Measurements from ENCODE around the gene ITIH3.
A peak's percentile ranks its signal among the peaks of the same experiment; 100 is the strongest.
"Not testable (repeated sequence)": the region's sequence is repeated elsewhere in the genome, so short reads cannot be mapped to it uniquely, and the experiment has no call there.

ITIH3 gene

GRCh38 chr3:52774066-52774713, 20.4 kb upstream of the ITIH3 start:
- ATAC-seq (replicated peaks; ENCODE audit: extremely low read depth, poor library complexity, severe bottlenecking) (no peak), DNase-seq (ENCODE audit: low spot score in 2 of 2) (no peak)
- peaks cover 7% of the 10 kb centered on the region for H3K27me3 Mint-ChIP-seq
- peaks cover 20% of the 10 kb centered on the region for H3K4me1 Mint-ChIP-seq
- H3K4me3 Mint-ChIP-seq: no peak overlapping the region
- H3K27ac Mint-ChIP-seq (ENCODE audit: low read depth): no peak overlapping the region
- H3K9me3 Mint-ChIP-seq: no peaks in the 10 kb centered on the region
- peaks cover 9% of the 10 kb centered on the region for H3K36me3 Mint-ChIP-seq (ENCODE audit: insufficient read depth)

- Mint-ChIP-seq H3K27me3 (peaks cover 7% of the 10 kb centered on the region), H3K9me3 (no peaks in the 10 kb centered on the region), H3K4me3 (no peak overlapping the region), H3K27ac (ENCODE audit: low read depth) (no peak overlapping the region), H3K36me3 (ENCODE audit: insufficient read depth) (peaks cover 9% of the 10 kb centered on the region), H3K4me1 (peaks cover 10% of the 10 kb centered on the region)
- ATAC-seq (replicated peaks; ENCODE audit: extremely low read depth, poor library complexity, severe bottlenecking) (no peak), DNase-seq (ENCODE audit: low spot score in 2 of 2) (no peak)
Observed at GRCh38 chr3:52774901-52775864, 19.4 kb upstream of the ITIH3 start.

- H3K9me3 Mint-ChIP-seq: no peaks in the 10 kb centered on the region
- peaks cover 8% of the 10 kb centered on the region for H3K36me3 Mint-ChIP-seq (ENCODE audit: insufficient read depth)
- peaks cover 7% of the 10 kb centered on the region for H3K27me3 Mint-ChIP-seq
- DNase-seq (ENCODE audit: low spot score in 2 of 2): peak in 1 of 2 donors; percentile 1
- H3K4me3 Mint-ChIP-seq: no peak overlapping the region
- ATAC-seq (replicated peaks; ENCODE audit: extremely low read depth, poor library complexity, severe bottlenecking): no peak
- H3K4me1 Mint-ChIP-seq: peaks cover 10% of the 10 kb centered on the region
- no peak overlapping the region for H3K27ac Mint-ChIP-seq (ENCODE audit: low read depth)
Observed at GRCh38 chr3:52775877-52776276, 18.7 kb upstream of the ITIH3 start.

GRCh38 chr3:52776486-52776885, 18.1 kb upstream of the ITIH3 start:
- H3K27ac Mint-ChIP-seq (ENCODE audit: low read depth); H3K4me3 Mint-ChIP-seq; ATAC-seq (replicated peaks; ENCODE audit: extremely low read depth, poor library complexity, severe bottlenecking); H3K9me3 Mint-ChIP-seq; DNase-seq (ENCODE audit: low spot score in 2 of 2); H3K36me3 Mint-ChIP-seq (ENCODE audit: insufficient read depth); H3K4me1 Mint-ChIP-seq; H3K27me3 Mint-ChIP-seq: not testable (repeated sequence)

- DNase-seq (ENCODE audit: low spot score in 2 of 2): no peak
- Mint-ChIP-seq H3K9me3 (no peaks in the 10 kb centered on the region), H3K4me1 (peaks cover 5% of the 10 kb centered on the region), H3K27me3 (peaks cover 11% of the 10 kb centered on the region), H3K27ac (ENCODE audit: low read depth) (no peak within 1 kb of the TSS), H3K36me3 (ENCODE audit: insufficient read depth) (no peaks in the 10 kb centered on the region), H3K4me3 (no peak within 1 kb of the TSS)
- ATAC-seq (replicated peaks; ENCODE audit: extremely low read depth, poor library complexity, severe bottlenecking): no peak
Observed at GRCh38 chr3:52777127-52777958, 17.3 kb upstream of the ITIH3 start, which contains the start of gene ITIH1. Gene ITIH1 (plus strand): TSS chr3:52777599. CDS start chr3:52777616, 17 bp downstream.

GRCh38 chr3:52777959-52778805, 16.4 kb upstream of the ITIH3 start:
- Mint-ChIP-seq H3K36me3 (ENCODE audit: insufficient read depth) (no peaks in the 10 kb centered on the region), H3K9me3 (no peaks in the 10 kb centered on the region), H3K4me3 (no peak overlapping the region), H3K4me1 (peaks cover 5% of the 10 kb centered on the region), H3K27ac (ENCODE audit: low read depth) (no peak overlapping the region), H3K27me3 (peaks cover 18% of the 10 kb centered on the region)
- DNase-seq (ENCODE audit: low spot score in 2 of 2) (peak in 1 of 2 donors; percentile 12), ATAC-seq (replicated peaks; ENCODE audit: extremely low read depth, poor library complexity, severe bottlenecking) (no peak)

GRCh38 chr3:52779011-52779836, 15.4 kb upstream of the ITIH3 start:
- H3K4me1 Mint-ChIP-seq: peaks cover 5% of the 10 kb centered on the region

GRCh38 chr3:52779837-52780585, 14.6 kb upstream of the ITIH3 start:
- H3K27ac Mint-ChIP-seq (ENCODE audit: low read depth): no peak overlapping the region

More at GRCh38 chr3:52779011-52779836, 15.4 kb upstream of the ITIH3 start:
- no peak overlapping the region for H3K27ac Mint-ChIP-seq (ENCODE audit: low read depth)
- no peaks in the 10 kb centered on the region for H3K9me3 Mint-ChIP-seq
- ATAC-seq (replicated peaks; ENCODE audit: extremely low read depth, poor library complexity, severe bottlenecking) (peak; percentile 46), DNase-seq (ENCODE audit: low spot score in 2 of 2) (peak in 1 of 2 donors; percentile 5)
- no peak overlapping the region for H3K4me3 Mint-ChIP-seq
- no peaks in the 10 kb centered on the region for H3K36me3 Mint-ChIP-seq (ENCODE audit: insufficient read depth)
- peaks cover 18% of the 10 kb centered on the region for H3K27me3 Mint-ChIP-seq

GRCh38 chr3:52781741-52782140, 12.9 kb upstream of the ITIH3 start:
- Mint-ChIP-seq H3K4me3 (no peak overlapping the region), H3K27me3 (peaks cover 18% of the 10 kb centered on the region), H3K36me3 (ENCODE audit: insufficient read depth) (no peaks in the 10 kb centered on the region), H3K4me1 (peaks cover 5% of the 10 kb centered on the region), H3K27ac (ENCODE audit: low read depth) (no peak overlapping the region), H3K9me3 (no peaks in the 10 kb centered on the region)
- ATAC-seq (replicated peaks; ENCODE audit: extremely low read depth, poor library complexity, severe bottlenecking) (no peak), DNase-seq (ENCODE audit: low spot score in 2 of 2) (no peak)

More at GRCh38 chr3:52779837-52780585, 14.6 kb upstream of the ITIH3 start:
- Mint-ChIP-seq H3K36me3 (ENCODE audit: insufficient read depth) (no peaks in the 10 kb centered on the region), H3K4me3 (no peak overlapping the region), H3K27me3 (peaks cover 18% of the 10 kb centered on the region), H3K9me3 (no peaks in the 10 kb centered on the region), H3K4me1 (peaks cover 5% of the 10 kb centered on the region)
- DNase-seq (ENCODE audit: low spot score in 2 of 2) (no peak), ATAC-seq (replicated peaks; ENCODE audit: extremely low read depth, poor library complexity, severe bottlenecking) (no peak)

GRCh38 chr3:52782412-52783210, 12.0 kb upstream of the ITIH3 start:
- DNase-seq (ENCODE audit: low spot score in 2 of 2): no peak
- no peaks in the 10 kb centered on the region for H3K36me3 Mint-ChIP-seq (ENCODE audit: insufficient read depth)
- no peak for ATAC-seq (replicated peaks; ENCODE audit: extremely low read depth, poor library complexity, severe bottlenecking)
- no peaks in the 10 kb centered on the region for H3K9me3 Mint-ChIP-seq
- H3K27me3 Mint-ChIP-seq: peaks cover 18% of the 10 kb centered on the region
- H3K4me1 Mint-ChIP-seq: peaks cover 5% of the 10 kb centered on the region
- no peak overlapping the region for H3K27ac Mint-ChIP-seq (ENCODE audit: low read depth)
- H3K4me3 Mint-ChIP-seq: no peak overlapping the region

Measured in central memory CD8-positive, alpha-beta T cell (primary cell).